HL-60/S4 treated with retinoic acid at 250 ng/mL for 4 days and 3 days (cell line): Measurements from ENCODE around the gene TPCN2.
"Not testable (repeated sequence)": the region's sequence is repeated elsewhere in the genome, so short reads cannot be mapped to it uniquely, and the experiment has no call there.

ENCODE experiments used
- in situ Hi-C: fragments of 300-500 bp; cut with MboI; formaldehyde crosslinking; loops from 2 replicates; pipeline ENCODE4 v1.7.0; 2022; ENCODE audit warnings: low sequenced_read_pairs

The TPCN2 gene

DNA sequence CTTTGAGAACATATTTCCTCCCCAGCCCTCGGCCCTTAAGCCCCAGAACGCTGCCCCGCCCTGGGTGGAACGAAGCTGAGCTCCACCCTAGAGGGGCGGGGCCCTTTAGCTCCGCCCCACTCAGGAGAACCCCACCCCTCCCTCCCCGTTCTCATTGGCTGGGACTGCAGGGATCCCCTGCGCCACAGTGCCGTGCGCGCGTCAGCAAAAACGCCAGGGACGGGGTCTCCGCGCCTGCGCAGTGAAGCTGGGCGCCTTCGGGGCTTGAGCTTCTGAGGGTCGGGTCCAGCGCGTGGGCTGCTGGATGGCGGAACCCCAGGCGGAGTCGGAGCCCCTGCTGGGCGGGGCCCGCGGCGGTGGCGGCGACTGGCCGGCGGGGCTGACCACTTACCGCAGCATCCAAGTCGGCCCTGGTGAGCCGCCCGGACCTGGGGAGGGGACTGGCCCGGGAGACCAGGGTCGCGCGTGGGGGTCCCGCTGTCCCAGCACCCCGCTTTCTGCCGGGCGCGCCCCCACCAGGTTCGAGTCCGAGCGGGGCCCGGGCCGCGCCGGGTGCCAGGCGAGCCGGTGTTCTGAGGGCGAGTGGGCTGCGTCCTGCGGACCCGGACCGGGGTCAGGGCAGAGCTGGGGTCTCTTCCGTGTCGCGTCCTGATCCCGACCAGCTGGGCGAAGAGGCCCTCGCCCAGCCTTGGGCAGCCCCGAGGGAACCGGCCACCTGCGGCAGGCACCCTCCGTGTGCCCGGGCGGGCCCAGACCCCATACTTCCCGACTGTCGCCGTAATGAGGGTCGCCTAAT, at the start of gene TPCN2:
TPCN2 (plus strand) TSS at position 239 of the 796 bp plus-strand sequence; CDS start at position 305, 66 bp downstream.
- in situ Hi-C loops: no loop called here

DNA sequence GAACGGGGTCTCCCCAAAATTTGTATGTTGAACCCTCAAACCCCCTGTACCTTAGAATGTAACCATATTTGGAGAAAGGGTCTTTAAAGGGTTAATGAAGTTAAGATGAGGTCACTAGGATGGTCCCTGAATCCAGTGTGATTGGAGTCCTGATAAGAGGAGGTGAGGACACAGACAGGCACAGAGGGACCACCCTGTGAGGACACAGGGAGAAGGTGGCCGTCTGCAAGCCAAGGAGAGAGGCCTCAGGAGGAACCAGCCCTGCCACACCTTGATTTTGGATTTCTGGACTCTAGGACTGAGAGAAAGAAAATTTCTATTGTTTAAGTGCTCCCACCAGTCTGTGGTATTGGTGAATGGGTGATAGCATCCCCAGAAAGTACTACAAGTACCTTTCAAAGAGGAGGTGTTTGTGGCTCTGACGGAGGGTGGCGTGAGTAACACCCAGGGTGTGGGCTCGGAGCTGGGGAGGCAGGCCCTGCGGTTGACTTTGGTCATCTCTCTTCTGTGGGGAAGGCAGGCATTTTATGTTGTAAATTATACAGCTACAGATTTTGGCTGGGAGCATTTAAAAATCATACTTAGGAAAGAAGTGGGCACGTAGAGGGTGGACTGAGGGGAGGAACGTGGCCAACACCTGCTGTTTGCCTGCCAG, 49.5 kb upstream of the TPCN2 start:
- in situ Hi-C loops: no loop called here

DNA sequence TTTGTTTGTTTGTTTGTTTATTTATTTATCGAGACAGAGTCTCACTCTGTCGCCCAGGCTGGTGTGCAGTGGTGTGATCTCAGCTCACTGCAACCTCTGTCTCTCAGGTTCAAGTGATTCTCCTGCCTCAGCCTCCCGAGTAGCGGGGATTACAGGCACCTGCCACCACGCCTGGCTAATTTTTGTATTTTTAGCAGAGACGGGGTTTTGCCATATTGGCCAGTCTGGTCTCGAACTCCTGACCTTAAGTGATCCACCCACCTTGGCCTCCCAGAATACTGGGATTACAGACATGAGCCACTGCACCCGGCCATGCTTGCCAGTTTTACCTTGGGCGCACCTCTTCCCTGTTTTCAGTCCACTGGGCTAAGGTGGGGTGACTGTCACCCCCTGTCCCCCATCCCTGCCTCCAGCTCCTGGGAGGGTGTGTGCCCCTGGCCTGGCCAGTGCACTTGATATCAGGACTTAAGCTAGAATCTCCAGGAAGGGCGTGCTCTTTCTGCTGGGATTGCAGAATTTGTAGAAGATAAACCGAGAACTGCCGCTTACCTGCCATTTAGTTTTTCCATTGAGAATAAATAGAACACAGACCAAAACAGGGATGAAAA, 48.9 kb upstream of the TPCN2 start:
- in situ Hi-C loops: not testable (repeated sequence)

DNA sequence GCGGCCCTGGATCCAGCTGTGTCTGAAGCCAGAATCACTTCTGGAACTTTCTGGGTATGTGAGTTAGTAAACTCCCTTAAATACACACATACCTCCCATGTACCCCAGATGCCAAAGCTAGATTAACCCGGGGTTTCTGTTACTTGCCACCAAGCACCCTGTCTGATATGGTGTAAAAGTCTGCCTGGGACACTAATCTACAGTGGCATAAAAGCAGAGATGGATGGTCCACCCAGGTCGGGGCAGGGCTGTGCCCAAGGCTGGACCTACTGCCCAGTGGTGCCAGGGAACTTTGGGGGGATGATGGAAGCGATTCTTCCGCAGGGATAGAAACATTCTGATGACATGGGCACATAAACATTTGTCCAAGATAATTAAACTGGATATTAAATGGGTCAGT, 48.3 kb upstream of the TPCN2 start:
- in situ Hi-C loops: no loop called here

DNA sequence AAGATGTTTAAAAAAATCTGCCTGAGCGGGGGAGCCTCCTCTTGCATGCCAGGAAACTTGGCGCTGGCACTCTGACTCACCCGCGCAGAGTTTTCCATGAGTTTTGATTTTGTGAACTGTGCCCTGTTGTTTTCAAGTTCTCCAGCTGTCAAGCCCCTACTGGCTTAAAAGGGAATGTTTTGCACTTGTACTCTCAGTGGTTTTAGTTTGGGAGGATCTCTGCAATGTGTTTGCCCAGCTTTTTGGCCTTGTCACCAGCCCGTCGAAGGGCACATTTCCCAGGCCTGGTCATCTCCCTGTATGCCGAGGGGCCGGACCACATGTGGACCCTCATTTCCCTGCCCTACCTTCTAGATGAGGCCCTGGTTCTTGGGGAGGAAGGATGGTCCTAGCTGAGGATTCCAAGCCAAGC, 47.9 kb upstream of the TPCN2 start:
- in situ Hi-C loops: no loop called here

DNA sequence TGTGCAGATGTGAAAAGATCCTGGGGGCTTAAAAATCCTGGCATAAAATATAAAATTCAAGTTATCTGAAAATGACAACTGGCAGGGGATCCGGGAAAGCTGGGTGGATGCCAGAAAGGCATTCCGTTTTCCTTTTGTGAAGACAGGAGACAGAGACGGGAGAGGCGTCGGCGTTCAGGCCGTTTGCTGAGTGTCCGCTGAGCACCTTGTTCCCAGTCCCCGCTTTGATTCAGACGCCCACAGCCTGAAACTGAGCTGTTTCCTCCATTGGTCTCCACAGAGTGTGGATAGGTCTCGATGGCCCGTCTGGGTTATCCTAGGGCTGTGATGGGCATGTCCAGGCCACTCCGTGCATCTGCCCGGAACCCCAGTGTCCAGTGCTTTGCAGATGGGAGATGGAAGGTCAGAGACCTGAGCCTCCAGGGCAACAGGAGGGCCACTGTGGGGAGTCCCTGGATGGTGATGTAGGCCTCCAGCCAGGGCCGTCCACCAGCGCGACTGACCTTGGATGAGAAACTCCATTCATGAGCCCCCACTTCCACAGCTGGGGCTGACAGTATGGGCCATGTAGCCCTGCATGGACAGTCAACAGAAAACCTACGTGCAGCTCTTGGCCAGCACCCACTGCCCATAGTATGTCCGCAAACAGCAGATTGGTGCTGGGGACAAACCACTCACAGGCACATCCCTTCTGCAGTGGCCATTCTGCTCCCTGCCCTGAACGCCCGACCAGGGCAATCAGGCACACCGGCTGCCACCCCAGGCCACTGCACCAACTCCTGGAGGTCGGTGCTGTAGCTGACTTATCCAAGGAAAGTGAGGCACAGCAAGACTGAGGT, 47.3 kb upstream of the TPCN2 start:
- in situ Hi-C loops: no loop called here

DNA sequence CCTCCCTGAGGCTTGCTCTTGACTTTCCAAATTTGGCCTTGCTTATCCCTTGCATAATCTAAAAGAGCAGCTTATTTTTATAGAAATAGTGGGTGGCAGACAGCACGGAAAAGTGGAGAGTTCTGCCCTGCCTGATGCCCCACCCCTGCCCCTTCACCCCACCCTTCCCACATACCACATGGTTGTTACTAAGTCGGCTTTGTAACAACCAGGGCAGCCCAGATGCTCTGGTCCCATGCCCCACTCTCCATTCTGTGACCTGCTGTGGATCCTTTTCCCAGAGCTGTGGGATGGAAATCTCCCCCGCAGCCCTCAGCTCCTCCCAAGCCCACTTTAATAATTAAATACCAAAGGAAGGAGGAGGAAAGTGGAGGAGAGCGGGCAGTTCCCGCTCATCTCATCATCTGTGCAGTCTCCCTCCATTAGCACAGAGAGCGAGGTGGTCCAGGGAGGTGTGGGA, 46.6 kb upstream of the TPCN2 start:
- in situ Hi-C loops: no loop called here

DNA sequence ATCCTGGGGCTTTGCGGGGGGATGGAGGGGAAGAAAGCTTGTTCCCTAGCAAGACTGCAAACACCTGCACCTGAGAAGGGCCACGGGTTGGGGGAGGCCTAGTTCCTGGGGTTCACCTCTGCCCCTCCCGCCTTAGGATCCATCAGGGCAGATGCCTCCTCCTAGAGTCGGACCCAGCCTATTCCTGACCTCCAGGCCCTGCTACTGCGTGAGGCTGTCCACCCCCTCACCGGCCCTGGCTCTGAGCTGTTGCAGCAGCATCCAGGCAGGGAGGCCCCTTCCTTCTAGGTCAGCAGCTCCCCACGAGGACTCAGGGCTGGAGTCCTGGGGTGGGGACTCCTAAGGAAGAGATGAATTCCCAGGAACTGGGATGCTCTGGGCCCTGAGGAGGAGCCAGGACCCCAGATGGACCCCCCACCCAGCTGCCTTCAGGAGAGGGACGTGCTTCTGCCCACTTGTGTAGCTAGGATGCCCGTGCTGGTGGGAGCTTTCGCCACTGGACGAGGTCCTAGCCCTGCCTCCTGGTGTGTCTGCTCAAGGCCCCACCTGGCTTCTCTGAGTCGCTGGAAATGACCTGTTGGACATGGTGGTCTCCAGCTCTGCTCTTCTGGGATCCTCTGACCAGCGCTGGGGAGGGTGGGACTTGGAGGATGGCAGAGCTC, 46.0 kb upstream of the TPCN2 start:
- in situ Hi-C loops: no loop called here

DNA sequence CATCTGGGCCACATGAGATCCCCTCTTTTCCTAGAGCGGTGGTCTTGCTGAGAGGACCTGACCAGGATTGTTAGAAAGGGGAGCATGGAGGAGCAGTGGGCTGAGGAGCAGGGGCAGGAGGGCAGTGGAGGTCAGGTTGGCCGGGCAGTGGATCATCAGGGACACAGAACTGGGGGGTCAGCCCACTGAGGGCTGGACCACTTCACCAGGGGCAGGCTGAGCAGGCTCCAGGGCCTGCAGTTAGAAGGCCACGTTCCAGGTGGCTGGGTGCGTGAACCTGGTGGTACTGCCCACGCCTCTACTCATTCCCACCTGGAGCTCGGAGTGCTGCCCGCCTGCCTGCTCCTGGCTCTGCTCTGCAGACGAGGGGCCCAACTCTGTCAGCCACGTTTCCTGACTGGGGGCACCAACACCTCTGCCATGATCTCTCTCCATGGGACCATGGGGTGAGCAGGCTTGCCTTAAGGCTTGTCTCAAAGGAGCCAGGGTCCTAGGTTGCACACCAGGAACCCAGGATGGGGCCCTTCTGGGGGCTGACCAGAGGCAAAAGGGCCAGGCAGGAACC, 45.3 kb upstream of the TPCN2 start:
- in situ Hi-C loops: no loop called here

DNA sequence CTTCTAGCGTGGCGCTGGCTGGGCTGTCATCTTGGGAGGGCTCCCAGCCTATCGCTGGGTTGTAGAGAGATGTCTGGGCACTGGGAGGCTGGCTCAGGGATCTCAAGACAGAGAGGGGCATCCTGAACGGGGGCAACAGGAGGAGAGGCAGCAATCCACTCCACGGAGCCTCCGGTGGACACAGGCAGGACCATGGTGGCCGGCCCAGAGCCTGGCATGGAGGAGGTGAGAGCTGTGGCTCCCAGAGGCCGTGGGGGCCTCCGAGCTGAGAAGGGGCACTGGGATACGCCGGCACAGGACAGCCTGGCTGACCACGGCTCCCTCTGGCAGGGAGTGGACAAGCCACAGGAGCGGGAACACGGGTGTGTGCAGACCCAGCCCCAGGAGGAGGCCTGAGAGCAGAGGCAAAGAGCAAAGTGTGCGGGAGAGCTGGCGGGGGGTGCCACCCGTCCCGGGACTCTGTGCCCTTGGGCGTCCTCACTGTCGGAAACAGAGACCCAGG, 44.8 kb upstream of the TPCN2 start:
- in situ Hi-C loops: no loop called here

DNA sequence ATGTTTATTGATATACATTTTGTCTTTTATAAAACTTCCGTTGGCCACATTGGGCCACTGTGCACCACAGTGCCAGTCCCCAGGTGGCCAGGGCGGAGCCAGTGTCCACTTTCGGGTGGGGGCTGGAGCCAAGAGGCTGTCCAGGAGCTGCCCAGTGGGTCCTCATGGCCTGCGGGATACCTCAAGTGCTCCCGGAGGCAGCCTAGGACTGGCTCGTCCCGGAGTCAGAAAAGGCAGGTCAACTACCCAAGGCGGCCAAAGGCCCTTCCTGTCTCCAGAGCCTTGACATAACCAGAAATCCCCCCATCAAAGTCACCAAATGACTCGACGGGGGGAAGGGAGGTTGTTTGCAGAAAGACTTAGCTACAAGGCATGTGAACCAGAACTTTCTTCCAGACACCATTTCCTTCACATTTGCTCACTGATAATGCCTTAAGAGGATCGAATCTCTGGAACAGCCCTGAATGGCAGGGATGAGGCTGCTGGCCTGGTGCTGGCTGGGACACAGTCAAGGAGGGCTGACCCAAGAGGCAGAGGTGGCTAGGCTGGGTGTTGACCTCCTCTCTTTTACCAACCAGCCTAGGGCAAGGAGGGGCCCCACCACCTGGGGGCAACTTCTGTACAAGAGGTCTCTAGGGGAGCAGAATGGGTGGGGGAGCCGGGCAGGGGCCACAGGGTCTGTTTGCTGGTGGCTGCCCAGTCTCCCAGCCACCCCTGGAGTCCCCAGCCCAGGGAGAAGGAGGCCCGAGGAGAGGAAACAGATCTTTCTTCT, 44.1 kb upstream of the TPCN2 start:
- in situ Hi-C loops: no loop called here

DNA sequence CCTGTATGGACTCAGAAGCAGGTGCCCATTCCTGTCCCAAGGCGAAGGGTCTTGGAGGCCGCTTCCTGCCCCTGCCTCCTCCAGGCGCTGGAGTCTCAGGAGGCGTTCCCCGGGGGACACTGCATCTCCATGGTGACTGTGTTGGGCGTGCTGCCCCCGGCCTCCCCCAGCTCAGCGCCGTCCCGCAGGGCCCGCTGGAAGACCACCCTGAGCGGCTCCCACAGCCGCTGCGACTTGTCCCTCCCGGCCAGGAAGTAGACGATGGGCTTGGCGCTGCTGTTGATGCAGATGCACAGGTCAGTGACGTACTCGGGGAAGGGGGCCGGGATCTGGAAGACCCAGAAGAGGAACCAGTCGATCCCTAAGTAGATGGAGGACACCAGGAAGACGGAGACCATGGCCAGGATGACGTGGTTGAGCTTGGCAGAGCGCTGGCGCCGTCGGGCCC, 43.5 kb upstream of the TPCN2 start:
- in situ Hi-C loops: no loop called here

DNA sequence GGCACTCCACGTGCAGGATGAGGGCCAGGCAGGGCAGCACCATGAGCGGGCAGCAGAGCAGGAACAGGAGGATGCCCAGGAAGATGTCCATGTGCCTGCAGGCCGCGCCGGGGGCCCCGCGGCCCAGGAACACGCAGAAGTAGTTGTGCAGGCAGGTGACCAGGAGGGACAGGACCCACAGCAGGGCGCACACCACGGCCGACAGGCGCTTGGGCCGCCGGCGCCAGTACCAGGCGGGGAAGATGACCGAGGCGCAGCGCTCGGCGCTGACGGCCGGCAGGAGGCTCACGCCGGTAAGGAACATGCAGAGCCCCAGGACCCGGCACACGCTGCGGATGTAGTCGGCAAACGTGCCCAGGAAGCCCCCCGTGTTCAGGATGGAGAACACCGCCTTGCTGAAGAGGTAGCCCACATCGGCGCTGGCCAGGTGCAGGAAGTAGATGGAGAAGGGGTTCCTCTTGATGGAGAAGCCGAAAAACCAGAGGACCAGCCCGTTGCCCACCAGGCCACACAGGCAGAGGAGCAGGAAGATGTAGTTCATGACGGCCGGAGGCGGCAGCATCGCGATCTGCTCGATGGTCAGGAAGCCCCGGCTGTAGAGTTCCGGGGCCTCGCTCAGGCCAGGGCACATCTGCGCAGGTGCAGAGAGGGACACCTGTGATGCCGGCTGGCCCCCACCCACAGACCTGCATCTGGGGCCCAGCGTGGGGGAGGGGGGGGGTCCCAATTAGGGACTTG, 42.9 kb upstream of the TPCN2 start:
- in situ Hi-C loops: no loop called here

DNA sequence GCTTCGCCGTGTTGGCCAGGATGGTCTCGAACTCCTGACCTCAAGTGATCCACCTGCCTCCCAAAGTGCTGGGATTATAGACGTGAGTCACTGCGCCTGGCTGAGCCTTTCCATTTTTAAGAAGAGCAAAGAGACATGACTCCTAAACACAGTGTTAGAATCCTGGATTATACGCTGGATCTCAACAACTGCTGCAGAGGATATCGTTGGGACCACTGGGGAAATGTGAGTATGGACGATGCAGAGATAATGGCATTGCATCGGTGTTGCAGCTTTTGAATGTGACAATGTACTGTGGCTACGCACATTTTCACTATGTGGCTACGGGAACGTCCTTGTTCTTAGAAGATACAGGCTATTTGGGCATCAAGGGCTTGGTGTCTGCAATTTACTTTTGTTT, 41.9 kb upstream of the TPCN2 start:
- in situ Hi-C loops: no loop called here

DNA sequence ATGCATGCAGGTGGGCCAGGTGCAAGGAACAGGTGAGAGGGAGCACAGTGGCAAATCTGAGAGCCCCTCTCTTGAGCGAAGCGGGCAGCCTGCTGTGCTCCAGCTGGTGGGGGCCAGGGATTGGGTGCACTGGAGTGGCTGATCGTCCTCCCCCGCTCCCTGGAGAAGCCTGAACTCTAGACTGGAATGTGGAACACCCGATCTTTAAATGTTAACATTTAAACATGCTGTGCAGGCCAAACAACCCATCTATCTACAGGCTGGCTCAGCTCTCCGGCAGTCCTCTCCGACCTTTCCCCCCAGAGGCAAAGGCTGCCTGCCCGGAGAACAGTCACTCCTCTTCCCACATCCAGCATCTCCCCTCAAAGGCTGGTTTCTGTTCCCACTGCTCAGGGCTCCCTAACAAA, 40.8 kb upstream of the TPCN2 start:
- in situ Hi-C loops: no loop called here

DNA sequence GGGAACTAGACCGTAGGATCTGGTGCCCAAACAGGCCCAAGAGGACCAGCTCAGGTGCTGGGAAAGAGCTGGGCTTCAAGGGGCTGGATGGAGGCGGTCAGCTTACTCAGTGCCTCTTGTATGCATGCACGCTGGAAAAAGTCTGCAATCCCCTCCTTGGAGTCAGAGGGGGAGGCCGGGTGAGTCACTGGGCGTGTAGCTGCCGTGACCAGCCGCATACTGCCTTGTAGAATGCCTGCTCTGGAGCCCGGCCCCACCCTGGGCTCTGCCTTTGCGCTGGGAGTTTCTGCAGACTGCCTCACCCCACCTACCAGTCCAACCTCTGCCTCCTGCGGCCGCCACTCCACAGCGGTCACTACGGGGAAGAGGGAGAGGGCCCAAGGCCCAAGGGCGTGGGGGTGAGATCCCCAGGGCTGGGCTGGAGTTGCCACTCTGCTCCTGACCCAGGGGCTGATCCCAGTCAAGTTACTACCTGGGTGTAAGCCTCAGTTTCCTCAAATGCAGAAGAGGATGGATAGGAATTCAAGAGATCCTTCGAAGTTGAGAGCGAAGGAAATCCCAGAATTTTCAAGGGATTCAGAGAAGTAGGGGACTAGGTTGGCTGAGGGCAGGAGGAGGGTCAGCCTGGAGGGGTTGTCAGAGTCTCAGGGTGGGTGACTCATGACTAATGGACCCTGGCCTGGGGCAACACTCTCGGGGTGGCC, 39.8 kb upstream of the TPCN2 start:
- in situ Hi-C loops: no loop called here

DNA sequence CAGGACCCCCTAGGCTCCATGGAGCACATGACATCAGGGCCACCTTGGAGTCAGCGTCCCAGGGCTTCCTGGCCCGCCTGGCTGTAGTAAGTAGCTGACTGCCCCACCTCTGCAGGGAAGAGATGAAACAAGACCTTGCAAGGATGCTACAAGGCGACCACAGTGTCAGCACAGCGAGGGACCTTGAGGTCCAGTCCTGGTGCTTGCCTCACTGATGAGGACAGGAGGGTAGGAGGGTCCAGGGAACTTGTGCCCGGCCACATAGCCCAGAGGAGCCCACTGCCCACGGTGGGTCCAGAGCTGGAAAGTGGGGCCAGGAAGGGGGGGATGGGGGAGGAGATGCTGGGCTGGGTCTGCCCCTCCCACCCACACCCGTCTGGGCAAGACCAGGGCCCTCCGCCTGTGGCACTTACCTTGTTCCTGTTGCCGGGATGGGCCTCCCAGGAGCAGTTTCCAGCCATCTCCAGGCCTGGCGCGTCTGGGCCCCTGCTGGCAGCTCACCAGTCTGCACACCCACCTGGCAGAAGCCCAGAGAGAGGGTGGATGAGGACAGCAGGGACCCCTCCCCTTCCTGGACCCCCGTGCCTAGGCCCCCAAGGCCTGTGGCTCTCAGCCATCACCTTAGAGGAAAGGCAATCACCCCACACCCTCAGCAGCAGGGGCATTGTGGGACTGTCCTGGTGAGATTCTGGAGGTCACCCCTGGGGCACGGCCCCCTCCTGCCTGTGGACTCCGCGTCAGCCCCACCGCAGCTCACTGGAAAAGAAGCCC, 39.1 kb upstream of the TPCN2 start:
- in situ Hi-C loops: no loop called here
